Keratinocyte (primary cell): ENCODE results near the gene CAMK2G.

ENCODE experiments used
- EZH2 ChIP-seq: IDR thresholded peaks from one replicate; pipeline ENCODE4 v1.6.1; 2012; ENCODE audit warnings: inconsistent platforms, mild to moderate bottlenecking, low read length, moderate library complexity
- TF ChIP-seq, protein P1 (sequence below), 3 experiments: IDR thresholded peaks in 1 of 3; conservative IDR thresholded peaks in 1 of 3; optimal IDR thresholded peaks in 1 of 3; 2 replicates in 2 of 3; 3 replicates in 1 of 3; pipeline versions ENCODE3 to v1.5.1; 2011; ENCODE audit warnings: low read length in 3 of 3, mild to moderate bottlenecking in 3 of 3, moderate library complexity in 2 of 3, control low read depth in 1 of 3, inconsistent platforms in 1 of 3; ENCODE audit not compliant: insufficient read depth in 2 of 3; ENCODE audit errors: extremely low read depth in 1 of 3

DNA sequence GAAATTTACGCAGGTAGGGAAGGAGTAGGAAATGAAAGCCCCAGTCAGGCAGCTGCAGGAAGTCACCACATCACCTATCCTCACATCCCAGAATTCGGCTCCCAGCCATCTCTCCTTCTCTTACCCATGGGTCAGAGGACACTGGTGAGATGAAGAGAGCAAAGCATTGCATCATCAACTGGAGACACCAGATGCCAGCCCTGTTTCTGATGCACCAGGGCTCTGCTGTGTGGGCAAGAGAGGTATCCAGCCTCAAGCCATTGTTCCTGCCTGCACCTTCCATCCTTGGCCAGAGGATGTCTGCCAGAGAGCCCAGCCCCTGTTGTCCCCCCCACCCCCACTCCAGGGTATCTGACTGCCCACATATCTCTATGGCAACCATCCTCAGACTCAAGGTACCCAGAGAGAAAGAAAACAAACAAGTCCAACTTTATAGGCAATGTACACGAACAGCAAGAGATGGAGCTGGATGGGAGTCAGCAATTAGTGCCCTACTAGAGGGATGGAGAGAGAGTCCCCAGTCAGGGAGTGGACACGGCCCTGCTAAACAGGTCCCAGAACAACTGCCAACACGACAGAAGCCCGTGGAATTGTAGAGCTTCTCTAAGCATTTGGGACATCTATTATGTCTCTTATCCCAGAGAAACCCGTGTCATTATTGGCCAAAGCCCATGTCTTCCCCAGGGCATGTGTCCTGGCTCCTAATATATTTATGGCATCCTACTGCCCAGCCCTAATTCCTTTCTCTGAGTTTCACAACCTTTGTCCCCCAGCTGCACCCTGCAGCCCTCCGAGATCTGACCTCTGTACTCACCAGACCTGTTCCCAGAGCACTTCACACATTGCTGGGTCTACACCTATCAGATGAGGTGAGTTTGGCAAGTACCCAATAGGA is 2.8 kb downstream of the CAMK2G start:
- TF ChIP-seq, protein P1, sequence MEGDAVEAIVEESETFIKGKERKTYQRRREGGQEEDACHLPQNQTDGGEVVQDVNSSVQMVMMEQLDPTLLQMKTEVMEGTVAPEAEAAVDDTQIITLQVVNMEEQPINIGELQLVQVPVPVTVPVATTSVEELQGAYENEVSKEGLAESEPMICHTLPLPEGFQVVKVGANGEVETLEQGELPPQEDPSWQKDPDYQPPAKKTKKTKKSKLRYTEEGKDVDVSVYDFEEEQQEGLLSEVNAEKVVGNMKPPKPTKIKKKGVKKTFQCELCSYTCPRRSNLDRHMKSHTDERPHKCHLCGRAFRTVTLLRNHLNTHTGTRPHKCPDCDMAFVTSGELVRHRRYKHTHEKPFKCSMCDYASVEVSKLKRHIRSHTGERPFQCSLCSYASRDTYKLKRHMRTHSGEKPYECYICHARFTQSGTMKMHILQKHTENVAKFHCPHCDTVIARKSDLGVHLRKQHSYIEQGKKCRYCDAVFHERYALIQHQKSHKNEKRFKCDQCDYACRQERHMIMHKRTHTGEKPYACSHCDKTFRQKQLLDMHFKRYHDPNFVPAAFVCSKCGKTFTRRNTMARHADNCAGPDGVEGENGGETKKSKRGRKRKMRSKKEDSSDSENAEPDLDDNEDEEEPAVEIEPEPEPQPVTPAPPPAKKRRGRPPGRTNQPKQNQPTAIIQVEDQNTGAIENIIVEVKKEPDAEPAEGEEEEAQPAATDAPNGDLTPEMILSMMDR (optimal IDR thresholded peaks at IDR 0.05 in 1 of 3, IDR thresholded peaks at IDR 0.05 in 1 of 3, conservative IDR thresholded peaks at IDR 0.05 in 1 of 3; ENCODE audit: extremely low read depth in 1 of 3, insufficient read depth in 2 of 3, low read length in 3 of 3), result no peak
- no peak for TF ChIP-seq EZH2
